ENCODE measurements around the gene RNASE9. TPM values are rescaled to one million over a fixed set of nuclear protein-coding genes. Genes with fewer than 3 reads are reported as not detected.
"Not testable (repeated sequence)": the region's sequence is repeated elsewhere in the genome, so short reads cannot be mapped to it uniquely, and the experiment has no call there.

The RNASE9 gene
- total RNA-seq, 1 donor from 2014 or later = not detected

- H3K4me3 Mint-ChIP-seq = no peak overlapping the region
- H3K4me1 Mint-ChIP-seq = no peaks in the 10 kb centered on the region
- no peak overlapping the region for H3K27ac Mint-ChIP-seq
- no peaks in the 10 kb centered on the region for H3K36me3 Mint-ChIP-seq
- no peak for DNase-seq (ENCODE audit: low spot score in 2 of 2, unreplicated experiment in 2 of 2)
- no peaks in the 10 kb centered on the region for H3K9me3 Mint-ChIP-seq
- peaks cover 3% of the 10 kb centered on the region for H3K27me3 Mint-ChIP-seq (ENCODE audit: low read depth)
- TF ChIP-seq CTCF (IDR thresholded peaks at IDR 0.05; ENCODE audit: unreplicated experiment) = no peak
Measured at GRCh38 chr14:20597108-20597507, 36.3 kb upstream of the RNASE9 start.

- not testable (repeated sequence) for H3K4me3 Mint-ChIP-seq; H3K27ac Mint-ChIP-seq; H3K9me3 Mint-ChIP-seq; H3K36me3 Mint-ChIP-seq; DNase-seq (ENCODE audit: low spot score in 2 of 2, unreplicated experiment in 2 of 2); H3K4me1 Mint-ChIP-seq
- H3K27me3 Mint-ChIP-seq (ENCODE audit: low read depth) = peaks cover 16% of the 10 kb centered on the region
Measured at GRCh38 chr14:20595726-20596125, 34.9 kb upstream of the RNASE9 start.

DNA sequence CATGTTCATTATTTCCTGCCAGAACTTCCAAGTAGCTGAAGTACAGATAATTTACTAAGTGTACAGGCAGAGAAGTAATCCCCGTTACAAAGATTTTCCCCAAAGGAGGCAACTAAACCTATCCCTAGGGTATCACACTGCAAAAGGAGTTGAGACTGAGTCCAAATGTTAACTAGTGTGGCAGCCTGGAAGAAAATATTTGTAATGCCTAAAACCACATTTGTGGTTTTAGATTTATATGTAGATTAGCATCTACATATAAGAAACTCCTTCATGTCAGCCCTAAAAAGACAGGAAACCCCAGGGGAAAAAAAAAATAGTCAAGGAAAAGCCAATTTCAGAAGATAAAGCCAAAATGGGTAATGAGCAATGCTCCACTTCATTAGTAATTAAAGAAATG is 31.7 kb upstream of the RNASE9 start:
- DNase-seq (ENCODE audit: low spot score in 2 of 2, unreplicated experiment in 2 of 2) = no peak
- peaks cover 24% of the 10 kb centered on the region for H3K27me3 Mint-ChIP-seq (ENCODE audit: low read depth)
- no peak overlapping the region for H3K27ac Mint-ChIP-seq
- H3K9me3 Mint-ChIP-seq = no peaks in the 10 kb centered on the region
- H3K36me3 Mint-ChIP-seq = no peaks in the 10 kb centered on the region
- no peaks in the 10 kb centered on the region for H3K4me1 Mint-ChIP-seq
- TF ChIP-seq CTCF (IDR thresholded peaks at IDR 0.05; ENCODE audit: unreplicated experiment) = no peak
- no peak overlapping the region for H3K4me3 Mint-ChIP-seq

GRCh38 chr14:20591235-20591634 is 30.4 kb upstream of the RNASE9 start, which contains the start of gene RNASE12:
RNASE12 (minus strand) TSS chr14:20591376; CDS start chr14:20590723, 653 bp downstream.
- Mint-ChIP-seq H3K36me3 (no peaks in the 10 kb centered on the region), H3K4me3 (no peak within 1 kb of the TSS), H3K27ac (no peak within 1 kb of the TSS), H3K9me3 (no peaks in the 10 kb centered on the region), H3K27me3 (ENCODE audit: low read depth) (peaks cover 27% of the 10 kb centered on the region), H3K4me1 (no peaks in the 10 kb centered on the region)
- DNase-seq (ENCODE audit: low spot score in 2 of 2, unreplicated experiment in 2 of 2) = no peak
- no peak for TF ChIP-seq CTCF (IDR thresholded peaks at IDR 0.05; ENCODE audit: unreplicated experiment)

- peaks cover 33% of the 10 kb centered on the region for H3K27me3 Mint-ChIP-seq (ENCODE audit: low read depth)
- DNase-seq (ENCODE audit: low spot score in 2 of 2, unreplicated experiment in 2 of 2) = no peak
- H3K9me3 Mint-ChIP-seq = no peaks in the 10 kb centered on the region
- H3K4me3 Mint-ChIP-seq = no peak within 1 kb of the TSS
- no peak for TF ChIP-seq CTCF (IDR thresholded peaks at IDR 0.05; ENCODE audit: unreplicated experiment)
- no peak within 1 kb of the TSS for H3K27ac Mint-ChIP-seq
- no peaks in the 10 kb centered on the region for H3K36me3 Mint-ChIP-seq
- H3K4me1 Mint-ChIP-seq = no peaks in the 10 kb centered on the region
Measured at GRCh38 chr14:20587489-20588154, 26.8 kb upstream of the RNASE9 start, which contains the start of gene RNASE11. RNASE11 (minus strand) TSS chr14:20588001.

GRCh38 chr14:20583908-20584307 is 23.1 kb upstream of the RNASE9 start:
- H3K27me3 Mint-ChIP-seq (ENCODE audit: low read depth) = peaks cover 19% of the 10 kb centered on the region
- no peaks in the 10 kb centered on the region for H3K9me3 Mint-ChIP-seq
- TF ChIP-seq CTCF (IDR thresholded peaks at IDR 0.05; ENCODE audit: unreplicated experiment) = no peak
- H3K36me3 Mint-ChIP-seq = no peaks in the 10 kb centered on the region
- H3K4me3 Mint-ChIP-seq = no peak overlapping the region
- no peak for DNase-seq (ENCODE audit: low spot score in 2 of 2, unreplicated experiment in 2 of 2)
- no peak overlapping the region for H3K27ac Mint-ChIP-seq
- no peaks in the 10 kb centered on the region for H3K4me1 Mint-ChIP-seq
